Measurements from ENCODE around the gene TSPAN3.

Gene TSPAN3

DNA sequence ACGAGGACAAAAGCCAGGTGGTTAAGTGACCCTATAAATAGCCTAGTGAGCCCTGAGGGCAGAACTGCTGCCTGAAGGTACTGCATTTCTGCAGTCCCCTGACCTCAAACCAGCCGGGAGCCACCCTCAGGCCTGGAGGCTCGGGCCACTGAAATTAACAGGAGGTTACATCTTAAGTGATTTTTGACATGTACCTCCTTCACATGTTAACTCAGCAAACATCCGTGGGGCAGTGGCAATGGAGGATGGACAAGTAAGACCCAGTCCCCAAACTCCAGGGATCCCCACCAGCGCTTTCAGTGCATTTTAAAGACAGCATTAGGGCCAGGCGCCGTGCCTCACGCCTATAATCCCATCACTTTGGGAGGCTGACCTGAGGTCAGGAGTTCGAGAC is 49.8 kb downstream of the TSPAN3 start:
- DNase-seq = no peak

- DNase-seq = no peak
These were observed 50.4 kb downstream of the TSPAN3 start for GRCh38 chr15:77020348-77021087.

GRCh38 chr15:77019521-77020331 is 51.2 kb downstream of the TSPAN3 start:
- DNase-seq = peak; percentile 90

GRCh38 chr15:77018796-77019505 is 52.0 kb downstream of the TSPAN3 start:
- peak; percentile 67 for DNase-seq

GRCh38 chr15:77017761-77018720 is 52.9 kb downstream of the TSPAN3 start:
- DNase-seq = no peak

DNA sequence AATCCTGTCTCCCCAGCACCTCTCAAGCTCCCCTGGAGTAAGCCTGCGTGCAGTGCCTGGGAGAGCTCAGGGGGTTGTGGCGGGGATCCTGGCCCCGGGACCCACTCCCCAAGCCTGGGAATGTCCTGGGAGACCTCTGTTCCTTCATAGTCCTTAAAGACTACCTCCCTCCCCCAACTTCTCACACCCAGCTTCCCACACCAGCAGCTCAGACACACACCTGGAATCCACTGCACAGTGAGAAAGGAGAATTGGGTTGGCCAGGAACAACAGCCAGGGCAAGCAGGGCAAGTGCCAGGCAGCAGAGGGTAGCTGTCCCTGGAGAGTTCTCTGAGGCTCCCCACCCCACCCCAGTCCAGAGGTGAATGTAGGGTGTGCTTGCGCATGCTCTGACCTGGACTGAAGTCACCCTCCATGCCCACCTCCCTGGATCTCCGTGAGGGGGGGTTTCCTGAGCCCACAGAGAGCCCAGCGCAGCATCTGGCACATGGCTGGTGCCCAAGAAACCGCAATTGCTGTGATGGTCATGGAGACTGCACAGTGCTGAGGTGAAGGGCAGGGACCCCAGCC is 53.7 kb downstream of the TSPAN3 start:
- no peak for DNase-seq

DNA sequence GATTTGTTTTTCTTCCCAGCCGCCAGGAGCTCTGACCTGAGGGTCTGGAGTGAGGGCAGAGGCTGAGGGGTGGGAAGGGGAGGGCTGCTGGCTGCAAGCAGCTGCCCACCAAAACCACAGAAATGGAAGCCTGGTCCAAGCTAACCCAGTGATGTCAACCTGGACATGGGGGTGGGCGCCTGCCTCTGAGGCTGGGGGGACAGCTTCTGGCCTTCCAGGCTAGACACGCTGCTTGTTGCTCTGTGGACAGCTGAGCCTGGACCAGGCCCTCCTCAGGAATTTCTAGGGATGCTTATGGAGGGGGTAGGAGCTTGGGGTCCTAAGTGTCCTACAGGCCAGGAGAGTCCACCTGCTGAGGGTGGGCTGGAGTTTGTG is 54.6 kb downstream of the TSPAN3 start:
- no peak for DNase-seq

DNA sequence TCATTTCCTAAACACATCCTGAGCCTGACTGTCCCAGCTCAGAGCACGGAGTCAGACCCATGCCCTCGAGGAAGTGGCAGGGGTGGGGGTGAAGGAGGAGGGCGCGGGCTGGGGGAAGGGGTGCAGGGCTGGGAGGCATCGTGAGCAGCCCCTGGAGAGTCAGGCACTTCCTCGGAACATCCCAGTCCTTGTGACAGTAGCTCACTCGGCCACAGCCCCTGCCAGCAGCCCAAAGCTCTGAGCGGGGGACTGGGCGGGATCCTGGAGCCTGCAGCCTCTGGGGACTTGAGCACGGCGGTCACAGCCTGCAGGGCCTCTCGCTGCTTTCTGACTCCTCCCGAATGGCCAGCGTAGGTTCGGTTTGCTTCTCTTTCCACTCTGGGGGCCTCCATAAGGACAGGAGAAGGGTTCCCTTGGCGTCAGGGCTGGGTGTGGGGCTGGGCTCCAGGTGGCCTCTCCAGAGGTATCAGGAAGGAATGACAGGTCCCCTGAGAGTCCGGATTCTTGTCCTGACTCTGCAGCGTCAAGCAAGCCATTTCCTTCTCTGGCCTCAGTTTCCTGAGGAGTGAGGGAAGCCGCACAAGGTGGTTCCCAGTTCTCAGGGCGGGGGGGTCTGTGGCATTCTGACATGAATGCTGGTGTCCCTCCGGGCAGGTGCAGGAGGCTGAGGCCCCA is 55.1 kb downstream of the TSPAN3 start:
- DNase-seq = no peak

DNA sequence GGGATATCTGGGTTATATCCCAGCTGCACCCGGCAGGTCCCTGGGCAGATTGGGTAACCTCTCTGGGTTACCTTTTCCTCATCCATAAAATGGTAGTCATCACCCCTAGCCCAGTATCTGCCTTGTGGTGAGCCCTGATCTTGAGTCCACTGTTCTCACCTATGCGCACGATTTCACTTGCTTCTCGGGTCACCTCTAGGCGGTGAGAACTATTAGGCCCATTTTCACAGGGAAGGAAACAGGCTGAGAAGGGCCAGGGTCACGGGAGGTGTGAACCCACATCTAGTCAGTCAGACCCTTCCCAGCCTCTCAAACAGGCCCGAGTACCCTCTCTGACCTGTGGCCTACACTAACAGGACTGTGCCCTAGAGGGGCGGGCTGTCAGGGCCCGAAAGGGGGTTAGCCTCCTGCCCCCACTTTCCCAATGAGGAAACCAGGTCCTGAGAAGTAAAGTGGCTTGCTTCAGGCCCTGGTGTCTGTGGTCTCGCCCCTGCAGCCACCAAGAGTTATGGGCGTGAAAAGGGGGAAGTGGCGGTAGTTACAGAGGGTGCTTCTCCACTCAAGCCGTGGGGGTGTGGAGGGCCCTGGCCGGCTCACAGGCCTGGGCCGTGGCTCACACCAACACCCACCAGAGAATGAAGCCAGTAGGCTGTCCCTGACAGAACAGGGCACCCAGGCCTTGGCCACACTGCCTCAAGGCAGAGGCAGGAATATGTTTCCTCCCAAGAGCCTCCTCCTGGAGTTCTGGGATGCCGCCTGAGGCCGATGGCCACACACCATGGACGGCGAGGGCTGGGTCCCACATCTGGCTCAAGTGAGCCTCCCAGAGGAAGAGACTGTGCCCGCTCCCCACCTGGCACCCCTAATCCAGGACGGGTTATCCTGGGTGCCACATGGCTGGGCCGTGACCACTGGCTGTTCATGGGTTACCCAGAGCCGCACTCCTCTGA is 56.5 kb downstream of the TSPAN3 start:
- peak; percentile 86 for DNase-seq

DNA sequence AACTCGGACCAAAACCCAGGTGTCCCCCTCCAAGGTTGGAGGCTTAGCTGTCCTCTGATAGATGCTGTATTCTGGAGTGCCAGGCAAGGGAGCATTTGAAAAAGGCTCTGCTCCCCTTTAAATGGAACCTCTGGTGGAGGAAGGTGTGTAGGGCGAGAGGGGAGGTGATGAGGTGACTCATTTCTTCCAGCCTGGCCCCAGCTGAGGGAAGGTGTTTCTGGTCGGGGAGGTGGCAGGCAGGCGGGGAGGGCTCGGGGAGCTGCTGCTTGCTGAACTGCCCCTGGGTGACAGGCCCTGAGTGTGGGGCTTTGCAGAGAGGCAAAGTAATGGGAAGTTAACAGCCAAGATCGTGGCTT is 57.2 kb downstream of the TSPAN3 start:
- no peak for DNase-seq

DNA sequence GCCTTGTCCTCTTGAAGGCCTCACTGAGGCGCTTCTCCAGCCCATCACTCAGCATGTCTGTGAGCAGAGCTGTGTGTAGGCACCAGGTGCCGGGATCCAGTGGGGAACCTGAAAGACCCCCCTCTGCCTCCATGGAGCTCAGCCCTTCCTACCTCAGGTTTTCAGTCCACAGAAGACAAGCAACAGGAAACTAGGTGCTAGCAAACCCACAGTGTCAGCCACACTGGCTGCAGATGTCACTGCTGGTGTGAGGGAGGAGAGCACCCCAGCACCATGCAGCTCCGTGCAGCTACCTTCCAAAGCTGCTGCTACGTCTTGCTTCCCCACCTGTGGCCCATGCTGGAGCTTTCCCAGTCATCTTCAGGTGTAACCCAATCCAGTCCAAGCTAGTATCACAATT is 58.0 kb downstream of the TSPAN3 start:
- DNase-seq = no peak

- DNase-seq = no peak
These were observed 58.7 kb downstream of the TSPAN3 start for GRCh38 chr15:77012117-77012712.

GRCh38 chr15:77010857-77011256 is 60.1 kb downstream of the TSPAN3 start:
- no peak for DNase-seq

DNA sequence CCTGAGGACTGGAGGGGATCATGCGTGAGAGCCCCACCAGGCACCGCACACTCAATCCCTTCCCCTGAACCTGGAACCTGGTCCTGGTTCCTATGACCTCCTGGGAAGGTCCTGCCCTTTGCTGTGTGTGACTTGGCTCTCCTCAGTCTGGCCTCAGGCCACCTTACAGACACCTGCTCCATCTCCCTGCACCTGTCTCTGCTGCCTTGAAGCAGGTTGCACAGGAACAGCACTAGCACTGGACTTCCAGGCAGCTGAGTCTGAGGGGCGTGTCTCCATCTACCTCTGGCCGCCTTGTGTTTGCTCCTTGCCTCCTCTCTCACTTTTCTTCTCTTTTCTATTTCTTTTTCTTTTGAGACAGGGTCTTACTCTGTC is 60.6 kb downstream of the TSPAN3 start:
- DNase-seq = no peak

DNA sequence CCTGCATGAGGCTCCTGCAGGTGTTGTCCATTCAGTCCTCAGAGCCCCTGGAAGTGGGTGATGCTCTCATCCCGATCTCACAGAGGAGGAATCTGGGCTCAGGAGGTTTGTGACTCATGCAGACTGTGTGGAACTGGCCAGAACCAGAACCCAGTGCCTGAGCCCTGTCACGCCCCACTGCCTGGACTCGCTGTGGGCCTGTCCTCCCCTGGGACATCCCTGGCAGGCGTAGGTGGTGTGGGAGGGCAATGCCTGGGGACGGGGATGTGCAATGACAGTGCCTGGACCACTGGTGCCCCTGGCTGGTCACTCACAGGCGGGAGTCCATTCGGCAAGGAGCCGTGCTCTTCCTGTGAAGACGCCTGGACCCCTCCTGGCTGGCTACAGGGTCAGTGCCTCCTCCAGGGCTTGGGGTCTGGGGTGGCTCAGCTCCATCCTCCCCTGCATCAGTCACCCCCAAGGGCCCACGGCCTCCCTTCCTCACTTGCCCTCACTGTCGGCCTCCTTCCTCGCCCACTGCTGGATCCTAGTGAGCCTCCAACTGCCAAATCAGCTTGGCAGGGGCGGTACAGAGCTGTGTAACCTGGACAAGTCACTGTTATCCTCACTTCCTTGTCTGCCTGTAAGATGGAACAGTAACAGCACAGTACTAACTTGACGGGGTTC is 61.1 kb downstream of the TSPAN3 start:
- DNase-seq = no peak

DNA sequence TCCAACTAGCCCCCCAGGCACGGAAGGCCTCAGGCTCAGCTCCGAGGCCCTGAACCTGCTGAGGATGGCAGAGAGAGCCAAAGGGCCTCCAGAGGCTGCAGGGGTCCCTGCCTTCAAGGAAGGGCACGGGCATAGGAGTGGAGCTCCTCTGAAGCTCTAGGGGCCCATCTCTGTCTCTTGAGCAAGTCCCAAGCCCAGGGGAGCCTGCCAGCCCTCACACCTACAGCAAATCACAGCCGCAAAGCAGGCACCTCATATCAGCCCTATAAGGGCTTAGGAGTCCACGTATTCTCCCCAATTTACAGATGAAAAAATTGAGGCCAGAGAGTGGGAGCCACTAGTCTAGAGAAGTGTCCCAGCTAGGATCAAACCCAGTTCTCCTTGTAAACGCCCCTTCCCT is 61.7 kb downstream of the TSPAN3 start:
- DNase-seq = no peak

- DNase-seq = peak; percentile 86
These were observed 66.7 kb downstream of the TSPAN3 start for GRCh38 chr15:77004189-77004588.

DNA sequence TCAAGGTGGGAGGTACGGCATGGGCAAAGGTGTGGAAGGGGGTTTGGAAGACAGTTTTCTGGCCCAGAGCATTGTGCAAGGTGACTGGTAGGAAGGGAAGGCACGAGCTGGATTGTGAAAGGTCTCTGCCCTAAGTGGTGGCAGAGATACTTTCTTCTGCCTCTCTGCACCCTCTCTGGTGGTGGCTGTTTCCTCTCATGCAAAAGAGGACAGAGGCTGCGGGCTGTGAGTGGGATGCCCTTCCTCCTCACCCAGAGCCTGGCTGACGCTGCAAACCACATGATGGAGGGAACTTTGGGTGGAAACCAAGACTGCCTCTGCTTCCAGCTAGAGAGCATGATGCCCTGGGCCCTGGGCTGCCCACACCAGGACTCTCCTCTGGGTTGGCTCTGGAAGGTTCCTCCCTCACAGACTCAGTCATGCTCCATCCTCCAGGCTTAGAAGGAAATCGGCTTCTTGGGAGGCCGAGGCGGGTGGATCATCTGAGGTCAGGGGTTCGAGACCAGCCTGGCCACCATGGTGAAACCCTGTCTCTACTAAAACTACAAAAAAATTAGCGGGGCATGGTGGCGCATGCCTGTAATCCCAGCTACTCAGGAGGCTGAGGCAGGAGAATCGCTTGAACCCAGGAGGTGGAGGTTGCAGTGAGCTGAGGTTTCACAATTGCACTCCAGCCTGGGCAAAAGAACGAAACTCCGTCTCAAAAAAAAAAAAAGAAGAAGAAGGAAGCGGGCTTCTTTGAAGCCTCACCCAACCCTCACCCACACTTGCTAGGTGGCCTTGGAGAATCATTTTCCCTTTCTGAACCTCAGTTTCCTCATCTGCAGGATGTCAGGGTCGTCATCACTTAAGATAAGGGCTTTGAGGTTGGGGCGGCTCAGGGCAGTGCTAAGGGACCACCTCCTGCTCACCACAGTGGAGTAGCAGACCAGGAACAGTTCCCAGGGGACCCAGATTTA is 67.7 kb downstream of the TSPAN3 start:
- DNase-seq = peak; percentile 95

Data from inflammatory macrophage treated with lipopolysaccharide for 4 hours (primary cell).